HEK293 (cell line): Measurements from ENCODE around the gene ELOVL1.

Experiments used
- GLIS1 ChIP-seq: fragments of 450-650 bp; formaldehyde crosslinking; IDR thresholded peaks from 2 replicates; pipeline ENCODE4 v1.5.1; 2016; ENCODE audit warnings: missing biosample characterization, missing genetic modification characterization
- IKZF3 ChIP-seq: fragments of 450-650 bp; IDR thresholded peaks from 2 replicates; pipeline ENCODE4 v1.5.0; 2018; ENCODE audit warnings: missing biosample characterization, mild to moderate bottlenecking, missing genetic modification characterization, moderate library complexity
- MZF1 ChIP-seq: fragments of 450-650 bp; formaldehyde crosslinking; IDR thresholded peaks from 2 replicates; pipeline ENCODE4 v1.5.1; 2017; ENCODE audit warnings: missing biosample characterization, missing genetic modification characterization, borderline replicate concordance
- OSR2 ChIP-seq: fragments of 450-650 bp; formaldehyde crosslinking; IDR thresholded peaks from 2 replicates; pipeline ENCODE4 v1.5.1; 2016; ENCODE audit warnings: missing biosample characterization, missing genetic modification characterization
- OVOL3 ChIP-seq: fragments of 450-650 bp; formaldehyde crosslinking; IDR thresholded peaks from 2 replicates; pipeline ENCODE4 v1.5.1; 2016; ENCODE audit warnings: missing biosample characterization, missing genetic modification characterization
- PRDM6 ChIP-seq: fragments of 450-650 bp; formaldehyde crosslinking; IDR thresholded peaks from 2 replicates; pipeline ENCODE4 v1.5.1; 2017; ENCODE audit warnings: missing biosample characterization, missing genetic modification characterization
- SP3 ChIP-seq: fragments of 450-650 bp; formaldehyde crosslinking; IDR thresholded peaks from 2 replicates; pipeline ENCODE4 v1.5.1; 2016; ENCODE audit warnings: missing biosample characterization, missing genetic modification characterization
- SP7 ChIP-seq: fragments of 450-650 bp; formaldehyde crosslinking; IDR thresholded peaks from 2 replicates; pipeline ENCODE4 v1.5.1; 2016; ENCODE audit warnings: missing biosample characterization, missing genetic modification characterization
- ZBTB20 ChIP-seq: fragments of 450-650 bp; formaldehyde crosslinking; IDR thresholded peaks from 2 replicates; pipeline ENCODE4 v1.5.1; 2016; ENCODE audit warnings: missing biosample characterization, missing genetic modification characterization
- ZBTB26 ChIP-seq: fragments of 450-650 bp; formaldehyde crosslinking; optimal IDR thresholded peaks from 2 replicates; pipeline ENCODE3; 2016; ENCODE audit warnings: missing biosample characterization, mild to moderate bottlenecking, missing genetic modification characterization
- ZEB2 ChIP-seq: fragments of 450-650 bp; formaldehyde crosslinking; IDR thresholded peaks from 2 replicates; pipeline ENCODE4 v1.5.1; 2016; ENCODE audit warnings: missing biosample characterization, missing genetic modification characterization
- ZFP41 ChIP-seq: fragments of 450-650 bp; formaldehyde crosslinking; IDR thresholded peaks from 2 replicates; pipeline ENCODE4 v1.5.1; 2016; ENCODE audit warnings: missing biosample characterization, missing genetic modification characterization, borderline replicate concordance
- ZNF10 ChIP-seq: fragments of 450-650 bp; formaldehyde crosslinking; IDR thresholded peaks from 2 replicates; pipeline ENCODE4 v1.5.1; 2017; ENCODE audit warnings: missing biosample characterization, missing genetic modification characterization
- ZNF140 ChIP-seq: fragments of 450-650 bp; formaldehyde crosslinking; IDR thresholded peaks from 2 replicates; pipeline ENCODE4 v1.5.1; 2016; ENCODE audit warnings: missing biosample characterization, missing genetic modification characterization
- ZNF157 ChIP-seq: fragments of 450-650 bp; formaldehyde crosslinking; IDR thresholded peaks from 2 replicates; pipeline ENCODE4 v1.5.1; 2016; ENCODE audit warnings: missing biosample characterization, missing genetic modification characterization
- ZNF18 ChIP-seq: fragments of 450-650 bp; formaldehyde crosslinking; IDR thresholded peaks from 2 replicates; pipeline ENCODE4 v1.5.1; 2016; ENCODE audit warnings: missing biosample characterization, missing genetic modification characterization
- ZNF19 ChIP-seq: fragments of 450-650 bp; formaldehyde crosslinking; IDR thresholded peaks from 2 replicates; pipeline ENCODE4; 2016; ENCODE audit warnings: missing biosample characterization, missing genetic modification characterization, low read depth
- ZNF23 ChIP-seq: fragments of 450-650 bp; formaldehyde crosslinking; IDR thresholded peaks from 2 replicates; pipeline ENCODE4 v1.5.1; 2016; ENCODE audit warnings: missing biosample characterization, missing genetic modification characterization, borderline replicate concordance
- ZNF239 ChIP-seq: fragments of 450-650 bp; formaldehyde crosslinking; IDR thresholded peaks from 2 replicates; pipeline ENCODE4 v1.5.1; 2016; ENCODE audit warnings: missing biosample characterization, missing genetic modification characterization
- ZNF473 ChIP-seq: fragments of 450-650 bp; formaldehyde crosslinking; IDR thresholded peaks from 2 replicates; pipeline ENCODE4 v1.5.1; 2017; ENCODE audit warnings: missing biosample characterization, missing genetic modification characterization
- ZNF488 ChIP-seq: fragments of 450-650 bp; formaldehyde crosslinking; IDR thresholded peaks from 2 replicates; pipeline ENCODE4 v1.5.1; 2016; ENCODE audit warnings: missing biosample characterization, missing genetic modification characterization
- ZNF510 ChIP-seq: fragments of 450-650 bp; formaldehyde crosslinking; IDR thresholded peaks from 2 replicates; pipeline ENCODE4 v1.5.1; 2018; ENCODE audit warnings: mild to moderate bottlenecking, missing genetic modification characterization, missing biosample characterization; ENCODE audit not compliant: insufficient replicate concordance
- ZNF513 ChIP-seq: fragments of 450-650 bp; IDR thresholded peaks from 2 replicates; pipeline ENCODE4 v1.5.1; 2018; ENCODE audit warnings: missing biosample characterization, missing genetic modification characterization
- ZNF544 ChIP-seq: fragments of 450-650 bp; formaldehyde crosslinking; IDR thresholded peaks from 2 replicates; pipeline ENCODE4 v1.5.0; 2017; ENCODE audit warnings: missing biosample characterization, missing genetic modification characterization
- ZNF549 ChIP-seq: fragments of 450-650 bp; IDR thresholded peaks from 2 replicates; pipeline ENCODE4 v1.5.1; 2018; ENCODE audit warnings: missing biosample characterization, missing genetic modification characterization, mild to moderate bottlenecking, inconsistent platforms, moderate library complexity
- ZNF585B ChIP-seq: fragments of 450-650 bp; formaldehyde crosslinking; IDR thresholded peaks from 2 replicates; pipeline ENCODE4 v1.5.1; 2016; ENCODE audit warnings: missing biosample characterization, missing genetic modification characterization
- ZNF626 ChIP-seq: fragments of 450-650 bp; sonication (Bioruptor Pico); formaldehyde crosslinking; IDR thresholded peaks from 2 replicates; pipeline ENCODE4 v1.5.1; 2018; ENCODE audit warnings: missing biosample characterization, missing genetic modification characterization, inconsistent platforms
- ZNF629 ChIP-seq: fragments of 450-650 bp; formaldehyde crosslinking; IDR thresholded peaks from 2 replicates; pipeline ENCODE4 v1.5.1; 2017; ENCODE audit warnings: missing biosample characterization, missing genetic modification characterization
- ZNF660 ChIP-seq: fragments of 450-650 bp; IDR thresholded peaks from 2 replicates; pipeline ENCODE4 v1.5.1; 2018; ENCODE audit warnings: missing biosample characterization, mild to moderate bottlenecking, missing genetic modification characterization
- ZNF664 ChIP-seq: fragments of 450-650 bp; formaldehyde crosslinking; IDR thresholded peaks from 2 replicates; pipeline ENCODE4 v1.5.1; 2016; ENCODE audit warnings: missing biosample characterization, missing genetic modification characterization
- ZNF704 ChIP-seq: fragments of 450-650 bp; formaldehyde crosslinking; IDR thresholded peaks from 2 replicates; pipeline ENCODE4 v1.5.1; 2016; ENCODE audit warnings: missing biosample characterization, missing genetic modification characterization
- ZNF747 ChIP-seq: fragments of 450-650 bp; formaldehyde crosslinking; IDR thresholded peaks from 2 replicates; pipeline ENCODE4 v1.5.1; 2016; ENCODE audit warnings: missing biosample characterization, missing genetic modification characterization
- ZNF768 ChIP-seq: fragments of 450-650 bp; formaldehyde crosslinking; IDR thresholded peaks from 2 replicates; pipeline ENCODE4 v1.5.1; 2018; ENCODE audit warnings: missing biosample characterization, mild to moderate bottlenecking, missing genetic modification characterization
- ZSCAN30 ChIP-seq: fragments of 450-650 bp; IDR thresholded peaks from 2 replicates; pipeline ENCODE4 v1.5.1; 2018; ENCODE audit warnings: missing biosample characterization, mild to moderate bottlenecking, missing genetic modification characterization, moderate library complexity

ELOVL1 gene

GRCh38 chr1:43370564-43370963 is 2.8 kb upstream of the ELOVL1 start (continued):
- TF ChIP-seq ZNF549 (tag by site-specific recombination) (no peak), MZF1 (tag by site-specific recombination) (no peak), ZSCAN30 (no peak), GLIS1 (tag by site-specific recombination) (peak; percentile 98), ZNF544 (tag by site-specific recombination) (no peak), ZNF768 (no peak), ZNF747 (tag by site-specific recombination) (no peak), ZNF585B (tag by site-specific recombination) (no peak), ZNF19 (tag by site-specific recombination) (no peak), ZNF629 (tag by site-specific recombination) (peak; percentile 39; the same call in 1 of the 2 replicates), ZNF488 (tag by site-specific recombination) (no peak), SP3 (no peak), OSR2 (tag by site-specific recombination) (0 out of 2 replicates have a peak, but pooled peaks have one; percentile 30), PRDM6 (tag by site-specific recombination) (0 out of 2 replicates have a peak, but pooled peaks have one; percentile 18), ZNF510 (tag by site-specific recombination) (no peak), SP7 (tag by site-specific recombination) (peak; percentile 97), ZEB2 (tag by site-specific recombination) (no peak), ZNF157 (tag by site-specific recombination) (no peak), ZBTB20 (tag by site-specific recombination) (no peak), ZNF704 (tag by site-specific recombination) (no peak), OVOL3 (tag by site-specific recombination) (0 out of 2 replicates have a peak, but pooled peaks have one; percentile 64), ZNF626 (tag by site-specific recombination) (no peak), ZNF239 (tag by site-specific recombination) (no peak), ZNF664 (tag by site-specific recombination) (no peak), ZNF660 (tag by site-specific recombination) (no peak), ZNF140 (tag by site-specific recombination) (no peak), IKZF3 (peak; percentile 45; the same call in 1 of the 2 replicates), ZNF10 (no peak), ZNF513 (tag by site-specific recombination) (no peak), ZBTB26 (no peak), ZFP41 (tag by site-specific recombination) (no peak), ZNF18 (peak; percentile 88), ZNF473 (tag by site-specific recombination) (no peak), ZNF23 (tag by site-specific recombination) (no peak)
